ENCODE measurements around the gene PRCP. TPM values are rescaled to one million over a fixed set of nuclear protein-coding genes. Genes with fewer than 3 reads are reported as not detected.

PRCP gene
- total and polyA plus RNA-seq, 2 experiments from 2014 or later = 33.3 to 52.8 TPM

- Histone ChIP-seq H3K36me3 (ENCODE audit: insufficient read depth) (no peaks in the 10 kb centered on the region), H3K27me3 (ENCODE audit: insufficient read depth) (no peaks in the 10 kb centered on the region), H3K4me1 (ENCODE audit: insufficient read depth) (peaks cover 10% of the 10 kb centered on the region; the same call in 1 of the 2 replicates), H4K20me1 (replicated peaks; ENCODE audit: insufficient read depth) (peaks cover 7% of the 10 kb centered on the region), H2AFZ (no peak overlapping the region), H3K4me2 (no peak overlapping the region), H3K9me2 (ENCODE audit: insufficient read depth) (no peaks in the 10 kb centered on the region), H3K4me3 (no peak overlapping the region), H3K79me2 (replicated peaks; ENCODE audit: insufficient read depth) (peaks cover 30% of the 10 kb centered on the region), H3K27ac (ENCODE audit: low read depth) (no peak overlapping the region), H3F3A (replicated peaks; ENCODE audit: low read depth) (no peaks in the 10 kb centered on the region)
- DNase-seq (ENCODE audit: low spot score) (no peak), ATAC-seq (no peak)
- Mint-ChIP-seq H3K4me3 (no peak overlapping the region), H3K9me3 (no peaks in the 10 kb centered on the region), H3K36me3 (ENCODE audit: low read depth) (no peaks in the 10 kb centered on the region), H3K4me1 (peaks cover 5% of the 10 kb centered on the region; the same call in 2 of the 3 replicates), H3K27ac (no peak overlapping the region), H3K27me3 (ENCODE audit: insufficient read depth, low read depth, poor library complexity) (no peaks in the 10 kb centered on the region)
- TF ChIP-seq ZNF462 (CRISPR knock-in tag; IDR thresholded peaks at IDR 0.05) (no peak), EZH2phosphoT487 (IDR thresholded peaks at IDR 0.05; ENCODE audit: unreplicated experiment) (no peak), ZNF331 (CRISPR knock-in tag; IDR thresholded peaks at IDR 0.05; ENCODE audit: low read depth) (no peak), STAT1 (IDR thresholded peaks at IDR 0.05; ENCODE audit: unreplicated experiment) (no peak), CTCF (conservative IDR thresholded peaks at IDR 0.05; ENCODE audit: low read depth in 2 of 2) (no peak), REST (IDR thresholded peaks at IDR 0.05; ENCODE audit: unreplicated experiment) (no peak), NANOG (IDR thresholded peaks at IDR 0.05; ENCODE audit: borderline replicate concordance) (no peak), POLR2AphosphoS5 (IDR thresholded peaks at IDR 0.05; ENCODE audit: low read depth) (no peak), ZNF114 (CRISPR knock-in tag; IDR thresholded peaks at IDR 0.05) (no peak), CREB1 (CRISPR knock-in tag; IDR thresholded peaks at IDR 0.05; ENCODE audit: low read depth) (no peak), ETS1 (IDR thresholded peaks at IDR 0.05) (no peak), JUNB (IDR thresholded peaks at IDR 0.05; ENCODE audit: unreplicated experiment) (no peak), EZH2 (IDR thresholded peaks at IDR 0.05; ENCODE audit: low read depth, unreplicated experiment) (no peak)
Observed at GRCh38 chr11:82896183-82896582, 4.0 kb downstream of the PRCP start.
